Subcutaneous abdominal adipose tissue (tissue), 5 donors: ENCODE data around the gene CCDC188.

ENCODE experiments used
- H3K27ac ChIP-seq: one replicate; pipeline ENCODE4 v1.7.0; 2013; ENCODE audit warnings: low read depth, mild to moderate bottlenecking, inconsistent platforms, low read length, moderate library complexity
- H3K27me3 ChIP-seq, 5 donors: one replicate each; pipeline ENCODE4 v1.7.0; 2013; ENCODE audit warnings: low read length in 5 of 5, inconsistent platforms in 1 of 5; ENCODE audit not compliant: control insufficient read depth in 5 of 5, insufficient read depth in 4 of 5
- H3K36me3 ChIP-seq, 5 donors: one replicate each; pipeline ENCODE4 v1.7.0; 2013; ENCODE audit warnings: low read length in 5 of 5; ENCODE audit not compliant: control insufficient read depth in 5 of 5, insufficient read depth in 5 of 5
- H3K4me1 ChIP-seq, 5 donors: one replicate each; pipeline ENCODE4 v1.7.0; 2013; ENCODE audit warnings: low read length in 5 of 5, mild to moderate bottlenecking in 3 of 5, moderate library complexity in 1 of 5; ENCODE audit not compliant: control insufficient read depth in 5 of 5, insufficient read depth in 5 of 5
- H3K4me3 ChIP-seq, 5 donors: one replicate each; pipeline ENCODE4 v1.7.0; 2013; ENCODE audit warnings: low read length in 5 of 5, low read depth in 1 of 5
- H3K9ac ChIP-seq, 5 donors: one replicate each; pipeline ENCODE4 v1.7.0; 2013; ENCODE audit warnings: low read length in 5 of 5, mild to moderate bottlenecking in 4 of 5, moderate library complexity in 3 of 5
- H3K9me3 ChIP-seq, 5 donors: one replicate each; pipeline ENCODE4 v1.7.0; 2013; ENCODE audit warnings: low read length in 5 of 5; ENCODE audit not compliant: control insufficient read depth in 5 of 5
- donor health status: healthy.
- donor health status: healthy.
- donor health status: healthy.
- donor health status: healthy.
- donor health status: healthy.

The CCDC188 gene

GRCh38 chr22:20158391-20159036, 7.7 kb upstream of the CCDC188 start:
- Histone ChIP-seq H3K9ac (no peak overlapping the region), H3K4me3 (no peak overlapping the region), H3K9me3 (no peaks in the 10 kb centered on the region), H3K36me3 (no peaks in the 10 kb centered on the region), H3K27ac (no peak overlapping the region), H3K27me3 (peaks cover 2 to 30% (median 16%) of the 10 kb centered on the region in 5 donors), H3K4me1 (peaks cover 0 to 9% (median 0%) of the 10 kb centered on the region in 5 donors)

- Histone ChIP-seq H3K36me3 (no peaks in the 10 kb centered on the region), H3K4me3 (no peak overlapping the region), H3K9me3 (no peaks in the 10 kb centered on the region), H3K27me3 (peaks cover 2 to 30% (median 16%) of the 10 kb centered on the region in 5 donors), H3K9ac (no peak overlapping the region), H3K27ac (no peak overlapping the region), H3K4me1 (peaks cover 0 to 9% (median 0%) of the 10 kb centered on the region in 5 donors)
These were observed 6.8 kb upstream of the CCDC188 start for GRCh38 chr22:20157430-20158183.

- H3K36me3 ChIP-seq = no peaks in the 10 kb centered on the region
- peaks cover 2 to 30% (median 16%) of the 10 kb centered on the region in 5 donors for H3K27me3 ChIP-seq
- no peak overlapping the region for H3K4me3 ChIP-seq
- H3K27ac ChIP-seq = no peak overlapping the region
- H3K9ac ChIP-seq = no peak overlapping the region
- peaks cover 0 to 9% (median 0%) of the 10 kb centered on the region in 5 donors for H3K4me1 ChIP-seq
- H3K9me3 ChIP-seq = no peaks in the 10 kb centered on the region
These were observed 6.0 kb upstream of the CCDC188 start for GRCh38 chr22:20156611-20157429.

- Histone ChIP-seq H3K27ac (no peak overlapping the region), H3K9ac (no peak overlapping the region), H3K9me3 (no peaks in the 10 kb centered on the region), H3K4me1 (peaks cover 0 to 9% (median 0%) of the 10 kb centered on the region in 5 donors), H3K27me3 (peaks cover 2 to 27% (median 16%) of the 10 kb centered on the region in 5 donors), H3K4me3 (no peak overlapping the region), H3K36me3 (no peaks in the 10 kb centered on the region)
These were observed 5.2 kb upstream of the CCDC188 start for GRCh38 chr22:20156042-20156389.

- H3K27ac ChIP-seq = no peak overlapping the region
- H3K9me3 ChIP-seq = no peaks in the 10 kb centered on the region
- peaks cover 2 to 26% (median 16%) of the 10 kb centered on the region in 5 donors for H3K27me3 ChIP-seq
- H3K36me3 ChIP-seq = no peaks in the 10 kb centered on the region
- H3K9ac ChIP-seq = no peak overlapping the region
- H3K4me3 ChIP-seq = peak overlapping the region in 2 of 5 donors; percentile 40 to 42
- H3K4me1 ChIP-seq = peaks cover 0 to 9% (median 0%) of the 10 kb centered on the region in 5 donors
These were observed 4.6 kb upstream of the CCDC188 start for GRCh38 chr22:20155330-20156041.

GRCh38 chr22:20154602-20155187, 3.8 kb upstream of the CCDC188 start:
- H3K4me3 ChIP-seq = peak overlapping the region in 2 of 5 donors; percentile 40 to 42
- H3K27ac ChIP-seq = no peak overlapping the region

GRCh38 chr22:20153945-20154344, 3.1 kb upstream of the CCDC188 start:
- Histone ChIP-seq H3K4me1 (peaks cover 0 to 9% (median 0%) of the 10 kb centered on the region in 5 donors), H3K9ac (no peak overlapping the region), H3K27ac (no peak overlapping the region), H3K9me3 (no peaks in the 10 kb centered on the region), H3K36me3 (no peaks in the 10 kb centered on the region), H3K27me3 (peaks cover 2 to 19% (median 15%) of the 10 kb centered on the region in 5 donors), H3K4me3 (no peak overlapping the region)

More at GRCh38 chr22:20154602-20155187, 3.8 kb upstream of the CCDC188 start:
- Histone ChIP-seq H3K36me3 (no peaks in the 10 kb centered on the region), H3K9me3 (no peaks in the 10 kb centered on the region), H3K9ac (no peak overlapping the region), H3K27me3 (peaks cover 2 to 24% (median 16%) of the 10 kb centered on the region in 5 donors), H3K4me1 (peaks cover 0 to 9% (median 0%) of the 10 kb centered on the region in 5 donors)

- Histone ChIP-seq H3K4me3 (no peak overlapping the region), H3K27ac (no peak overlapping the region)
These were observed 1.6 kb upstream of the CCDC188 start for GRCh38 chr22:20152464-20152890.

GRCh38 chr22:20151276-20151588, 377 bp upstream of the CCDC188 start:
- Histone ChIP-seq H3K27me3 (peaks cover 0 to 16% (median 10%) of the 10 kb centered on the region in 5 donors), H3K4me3 (no peak overlapping the region), H3K27ac (no peak overlapping the region)

More at GRCh38 chr22:20152464-20152890, 1.6 kb upstream of the CCDC188 start:
- Histone ChIP-seq H3K4me1 (peaks cover 0 to 9% (median 0%) of the 10 kb centered on the region in 5 donors), H3K27me3 (peaks cover 0 to 16% (median 11%) of the 10 kb centered on the region in 5 donors), H3K9me3 (no peaks in the 10 kb centered on the region), H3K36me3 (no peaks in the 10 kb centered on the region), H3K9ac (no peak overlapping the region)

More at GRCh38 chr22:20151276-20151588, 377 bp upstream of the CCDC188 start:
- H3K36me3 ChIP-seq = no peaks in the 10 kb centered on the region
- no peak overlapping the region for H3K9ac ChIP-seq
- H3K9me3 ChIP-seq = no peaks in the 10 kb centered on the region
- H3K4me1 ChIP-seq = peaks cover 0 to 6% (median 0%) of the 10 kb centered on the region in 5 donors
